DMS53 treated with DMSO at 0.1 percent for 48 hours (cell line): Measurements from ENCODE around the gene BRAT1.
"Not testable (repeated sequence)": the region's sequence is repeated elsewhere in the genome, so short reads cannot be mapped to it uniquely, and the experiment has no call there.

Experiments
- DNase-seq: peaks from one replicate; lab custom pipeline; 2025; ENCODE audit not compliant: unreplicated experiment; lab: John Stamatoyannopoulos, UW

The BRAT1 gene

DNA sequence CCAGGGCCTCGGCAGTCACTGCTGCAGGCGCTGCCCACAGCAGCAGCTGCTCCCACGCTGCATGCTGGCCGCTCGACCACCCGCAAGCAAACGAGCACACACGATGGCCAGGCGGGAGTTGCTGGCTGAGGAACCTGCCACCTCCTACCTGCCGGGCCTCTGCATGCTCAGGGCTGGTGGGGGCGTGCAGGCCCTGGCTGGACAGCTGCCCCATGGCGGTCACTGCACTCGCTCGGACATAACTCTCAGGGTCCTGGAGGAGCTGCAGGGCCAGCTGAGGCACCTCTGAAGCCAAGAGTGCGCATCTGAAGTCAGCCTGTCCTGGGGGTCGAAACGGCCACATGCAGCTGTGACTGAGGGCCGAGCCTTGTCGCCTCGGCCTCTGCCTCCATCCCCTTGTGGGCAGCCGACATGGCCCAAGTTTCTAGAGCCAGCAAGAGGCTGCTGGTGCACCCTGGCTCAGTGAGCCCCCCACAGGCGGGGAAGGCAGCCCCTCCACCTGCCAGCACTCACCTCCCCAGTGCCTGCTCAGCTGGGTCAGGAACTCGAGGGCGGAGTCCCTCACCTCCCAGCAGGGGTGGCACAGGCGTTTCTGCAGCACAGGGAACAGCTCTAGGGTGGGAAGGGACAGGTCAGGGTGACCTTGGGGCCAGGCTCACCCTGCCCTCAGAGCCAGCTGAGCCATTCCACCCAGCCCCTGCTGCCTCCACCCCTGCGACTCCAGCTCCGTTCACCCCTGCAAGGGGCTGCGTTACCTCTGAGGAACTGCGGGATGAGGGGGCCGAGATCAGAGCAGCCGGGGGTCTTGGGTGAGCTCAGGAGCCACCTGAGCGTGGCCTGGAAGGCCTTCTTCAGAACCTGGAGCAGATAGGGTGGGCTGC lies 16.1 kb downstream of the BRAT1 start:
- DNase-seq: no peak

DNA sequence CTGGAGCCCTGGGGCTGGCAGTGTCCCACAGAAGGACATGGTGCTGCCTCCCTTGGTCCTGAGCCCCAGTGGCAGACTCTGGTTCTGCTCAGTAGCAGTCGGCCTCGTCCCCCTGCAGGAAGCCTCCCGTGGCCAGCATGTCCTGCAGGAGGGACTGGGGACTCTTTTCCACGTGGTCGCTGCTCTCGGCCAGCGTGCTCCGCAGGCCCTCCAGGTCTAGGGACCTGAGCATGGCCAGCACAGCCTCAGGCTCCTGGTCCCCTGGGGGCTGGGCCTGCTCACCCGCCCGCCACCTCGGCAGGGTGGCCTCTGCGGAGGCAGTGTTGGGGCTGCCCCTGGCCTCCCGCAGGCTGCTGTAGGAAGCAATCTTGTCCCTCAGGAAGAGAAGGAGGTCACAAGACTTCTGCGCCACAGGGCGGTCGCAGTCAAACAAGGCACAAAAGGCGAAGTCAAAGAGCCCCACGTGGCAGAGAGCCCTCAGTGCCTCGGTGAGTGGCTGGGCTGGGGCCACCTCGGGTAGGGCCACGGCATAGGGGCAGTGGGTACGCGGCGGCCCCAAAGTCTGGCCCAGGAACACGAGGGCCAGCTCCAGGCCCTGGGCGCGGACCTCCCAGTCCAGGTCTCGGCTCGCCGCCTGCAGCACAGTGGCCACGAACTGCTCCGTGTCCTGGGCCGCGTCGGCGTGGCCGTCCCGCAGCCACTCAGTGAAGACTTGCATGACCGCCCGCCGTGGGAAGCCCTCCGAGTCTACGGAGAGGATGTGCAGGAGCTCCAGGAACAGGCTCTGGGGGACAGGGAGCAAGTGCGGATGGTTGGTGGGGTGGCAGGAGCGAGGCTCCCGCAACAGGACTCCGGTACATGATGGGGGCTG lies 17.1 kb downstream of the BRAT1 start:
- DNase-seq: no peak

- not testable (repeated sequence) for DNase-seq
These were observed 19.3 kb downstream of the BRAT1 start for GRCh38 chr7:2535872-2536627.

- DNase-seq: not testable (repeated sequence)
These were observed 21.1 kb downstream of the BRAT1 start for GRCh38 chr7:2534214-2534613.

DNA sequence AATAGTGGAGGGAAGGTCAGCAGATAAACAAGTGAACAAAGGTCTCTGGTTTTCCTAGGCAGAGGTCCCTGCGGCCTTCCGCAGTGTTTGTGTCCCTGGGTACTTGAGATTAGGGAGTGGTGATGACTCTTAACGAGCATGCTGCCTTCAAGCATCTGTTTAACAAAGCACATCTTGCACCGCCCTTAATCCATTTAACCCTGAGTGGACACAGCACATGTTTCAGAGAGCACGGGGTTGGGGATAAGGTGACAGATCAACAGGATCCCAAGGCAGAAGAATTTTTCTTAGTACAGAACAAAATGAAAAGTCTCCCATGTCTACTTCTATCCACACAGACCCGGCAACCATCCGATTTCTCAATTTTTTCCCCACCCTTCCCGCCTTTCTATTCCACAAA lies 21.8 kb downstream of the BRAT1 start:
- not testable (repeated sequence) for DNase-seq

DNA sequence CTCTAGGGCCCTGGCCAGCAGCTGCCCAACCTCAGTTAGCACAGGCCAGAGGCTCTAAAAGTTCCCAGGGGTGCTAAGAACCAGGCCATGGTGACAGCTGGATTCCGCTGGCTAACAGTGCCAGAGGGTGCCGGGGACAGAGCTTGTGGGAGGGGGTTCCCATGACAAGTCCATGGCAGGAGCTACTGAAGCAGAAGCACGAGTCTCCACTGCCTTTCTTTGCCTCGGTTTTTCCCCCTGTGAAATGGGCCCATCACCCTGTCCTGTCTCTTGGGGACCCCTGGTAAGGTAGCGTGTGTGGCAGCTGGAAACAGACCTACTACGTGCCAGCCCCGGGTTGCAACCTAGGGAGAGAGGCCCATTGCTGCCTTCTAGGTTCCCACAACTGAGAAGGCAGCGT lies 22.5 kb downstream of the BRAT1 start:
- DNase-seq: not testable (repeated sequence)

DNA sequence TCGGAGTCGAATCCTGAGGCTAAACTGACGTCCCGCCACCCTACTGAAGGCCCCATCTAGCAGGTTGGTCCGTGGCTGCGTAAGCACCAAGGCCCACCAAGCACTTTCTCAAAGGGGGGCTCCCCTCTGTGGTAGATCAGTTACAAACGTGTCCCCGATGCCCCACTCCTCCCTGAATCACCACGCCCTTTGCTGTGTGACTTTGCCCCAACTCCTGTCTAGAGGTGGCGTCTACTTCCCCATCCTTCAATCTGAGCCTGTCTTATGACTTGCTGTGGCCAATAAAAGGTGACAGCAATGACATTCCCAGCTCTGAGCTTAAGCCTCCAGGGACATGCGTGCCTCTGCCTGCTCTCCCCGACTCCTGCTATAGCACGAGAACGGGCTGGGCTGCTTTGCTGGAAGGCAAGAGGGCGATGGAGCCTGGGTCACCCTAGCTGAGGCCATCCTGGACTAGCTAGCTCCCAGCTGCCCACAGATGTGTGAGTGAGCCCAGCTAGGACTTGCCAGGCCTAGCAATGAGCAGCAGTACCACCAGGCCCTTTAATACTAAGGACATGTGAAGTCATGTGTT lies 23.0 kb downstream of the BRAT1 start:
- not testable (repeated sequence) for DNase-seq

DNA sequence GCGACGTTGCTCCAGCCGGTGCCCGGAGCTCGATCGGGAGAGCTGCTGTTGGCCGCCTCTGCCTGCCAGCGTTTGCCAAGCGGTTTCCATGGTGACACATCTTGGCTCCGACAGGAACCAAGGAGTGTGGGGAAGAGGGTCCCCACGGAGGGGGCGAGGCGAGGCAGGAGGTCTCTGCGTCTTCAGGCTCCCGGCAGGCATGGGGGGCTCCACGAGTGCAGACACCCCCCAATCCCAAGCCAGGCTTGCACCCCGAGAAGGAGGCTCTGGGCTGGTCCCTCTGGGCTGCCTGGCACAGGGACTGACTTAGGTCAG lies 23.6 kb downstream of the BRAT1 start:
- not testable (repeated sequence) for DNase-seq

DNA sequence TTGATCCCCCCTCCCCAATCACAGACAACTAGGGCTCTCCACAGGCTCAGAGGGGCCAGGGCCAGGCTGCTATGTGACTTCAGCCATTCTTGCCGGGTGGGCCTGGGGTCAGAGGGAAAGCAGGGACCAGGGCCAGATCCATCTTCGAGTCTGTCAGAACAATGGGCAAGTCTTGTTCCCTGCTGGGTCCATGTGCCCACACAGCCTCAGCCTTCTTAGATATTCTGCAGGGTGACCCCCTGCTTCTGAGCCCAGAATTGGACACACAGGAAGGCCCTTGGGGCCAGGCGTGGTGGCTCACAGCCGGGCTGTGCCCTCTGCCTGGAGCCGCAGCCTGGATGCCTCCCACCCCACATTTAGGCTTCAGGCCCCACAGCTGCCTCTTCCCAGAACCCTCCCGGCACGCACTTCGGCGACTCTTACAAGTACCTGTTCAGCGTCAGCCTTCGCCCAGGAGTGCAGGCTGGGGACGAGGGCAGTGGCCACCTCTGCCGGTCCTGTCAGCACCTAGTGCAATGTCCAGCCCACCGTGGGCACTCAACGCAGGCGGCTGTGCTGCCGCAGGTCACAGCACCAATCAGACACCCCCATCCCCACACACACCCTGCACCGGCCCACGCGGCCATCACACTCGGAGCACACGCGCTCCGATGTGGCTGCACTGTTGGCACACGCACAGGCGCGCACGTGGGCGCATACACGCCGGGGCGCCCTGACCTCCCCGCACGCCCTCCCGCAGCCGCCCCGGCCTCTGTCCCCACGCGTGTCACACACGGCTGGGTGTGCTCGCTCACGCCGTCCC lies 24.1 kb downstream of the BRAT1 start:
- not testable (repeated sequence) for DNase-seq

DNA sequence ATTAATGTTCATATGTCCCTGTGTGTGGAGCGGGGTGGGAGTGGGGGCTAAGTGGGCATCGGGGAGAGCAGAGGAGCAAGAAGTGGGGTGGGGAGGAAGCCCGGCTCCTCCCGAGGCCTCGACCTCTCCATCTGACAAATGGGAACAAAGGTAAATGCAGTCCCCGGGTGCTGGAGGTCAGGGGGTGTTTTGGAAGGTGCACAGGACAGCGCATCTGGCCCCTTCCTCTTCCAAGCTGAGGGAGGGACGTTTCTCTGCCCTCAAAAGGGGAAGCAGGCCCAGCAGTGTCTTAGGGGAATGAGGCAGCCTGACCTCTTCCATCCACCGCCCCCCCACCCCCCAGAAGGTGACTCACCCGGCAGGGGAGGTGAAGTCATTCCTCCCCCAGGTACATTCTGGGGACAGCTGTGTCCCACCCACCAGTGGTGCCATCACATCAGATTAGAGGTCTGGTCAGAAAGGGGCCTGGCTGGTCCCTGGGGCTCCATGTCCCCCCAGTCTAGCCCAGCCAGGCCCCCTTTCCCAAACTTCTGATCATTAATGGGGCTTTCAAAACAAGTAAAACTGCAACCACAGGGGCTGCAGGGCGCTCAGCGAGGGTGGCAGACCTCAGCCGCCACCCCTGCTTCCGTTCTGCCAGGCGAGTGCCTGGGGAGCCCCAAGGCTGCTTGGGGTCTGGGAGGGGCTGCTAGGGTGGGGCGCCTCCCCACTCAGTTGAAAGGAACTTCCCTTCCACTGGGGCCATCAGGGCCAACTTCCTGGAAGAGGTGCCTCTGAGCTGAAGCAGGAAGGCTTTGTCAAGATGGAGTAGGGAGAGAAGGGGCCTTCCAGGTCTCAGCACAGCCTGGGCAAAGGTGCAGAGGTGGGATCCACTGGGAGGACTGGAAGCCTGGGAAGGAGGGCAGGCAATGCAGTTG lies 25.0 kb downstream of the BRAT1 start:
- no peak for DNase-seq

GRCh38 chr7:2529161-2530070 lies 25.9 kb downstream of the BRAT1 start:
- no peak for DNase-seq

- DNase-seq: no peak
These were observed 26.7 kb downstream of the BRAT1 start for GRCh38 chr7:2528481-2529095.

GRCh38 chr7:2527505-2528467 lies 27.5 kb downstream of the BRAT1 start:
- peak; percentile 92 for DNase-seq

GRCh38 chr7:2526659-2527504 lies 28.4 kb downstream of the BRAT1 start:
- no peak for DNase-seq
